Activated B cell treated with CpG ODN at 0.5 μM for 24 hours (primary cell): ENCODE measurements around the gene VWCE. TPM values are rescaled to one million over a fixed set of nuclear protein-coding genes. Genes with fewer than 3 reads are reported as not detected.
"Not testable (repeated sequence)": the region's sequence is repeated elsewhere in the genome, so short reads cannot be mapped to it uniquely, and the experiment has no call there.

Source experiments
- ATAC-seq: fragments of 200-7000 bp; cut with Tn5 transposase; one replicate; pipeline ENCODE4 v1.10.0; 2021; ENCODE audit warnings: low read depth, mild to moderate bottlenecking, moderate library complexity
- CTCF ChIA-PET: fragments of 350-600 bp; sonication (Branson Sonifier 250); formaldehyde crosslinking; loops from one replicate; lab custom pipeline; 2021; ENCODE audit warnings: antibody characterized with exemption; lab: Charles Lee
- POLR2A ChIA-PET: fragments of 350-600 bp; sonication (Branson Sonifier 250); formaldehyde crosslinking; loops from one replicate; lab custom pipeline; 2021; ENCODE audit warnings: antibody characterized with exemption; lab: Charles Lee
- DNase-seq: peaks from one replicate; pipeline ENCODE4 v3.0.0; 2022
- H3K27ac Mint-ChIP-seq: one replicate; pipeline ENCODE4 v1.8.0; 2020; ENCODE audit warnings: mixed read lengths
- H3K27me3 Mint-ChIP-seq: one replicate; pipeline ENCODE4 v1.8.0; 2021; ENCODE audit warnings: mixed read lengths
- H3K36me3 Mint-ChIP-seq: one replicate; pipeline ENCODE4 v1.8.0; 2021; ENCODE audit warnings: low read depth, mixed read lengths
- H3K4me1 Mint-ChIP-seq: one replicate; pipeline ENCODE4 v1.8.0; 2021; ENCODE audit warnings: mixed read lengths
- H3K4me3 Mint-ChIP-seq: one replicate; pipeline ENCODE4 v1.8.0; 2020; ENCODE audit warnings: mild to moderate bottlenecking, mixed read lengths
- H3K9me3 Mint-ChIP-seq: one replicate; pipeline ENCODE4 v1.8.0; 2020; ENCODE audit warnings: mixed read lengths
- intact Hi-C: fragments of 100-400 bp; cut with micrococcal nuclease; formaldehyde crosslinking; loops from one replicate; pipeline ENCODE4 v1.15.1; 2024
- total RNA-seq: library from RNA; stranded (reverse); gene quantifications from 2 replicates; pipeline ENCODE4 v1.2.3, GENCODE V29; 2022

Gene VWCE
- total RNA-seq, 1 donor from 2014 or later = 1.3 TPM

GRCh38 chr11:61222047-61222446 is 73.1 kb downstream of the VWCE start, which contains the start of gene PGA4:
Gene PGA4, plus strand, starts transcription at chr11:61222347. Its CDS starts 54 bp downstream, at chr11:61222401.
- CTCF ChIA-PET, H3K9me3 Mint-ChIP-seq, DNase-seq: not testable (repeated sequence)

GRCh38 chr11:61219016-61219415 is 76.1 kb downstream of the VWCE start:
- intact Hi-C loops, H3K27me3 Mint-ChIP-seq, H3K4me1 Mint-ChIP-seq, CTCF ChIA-PET, H3K9me3 Mint-ChIP-seq, DNase-seq, H3K27ac Mint-ChIP-seq, H3K4me3 Mint-ChIP-seq, POLR2A ChIA-PET, ATAC-seq, H3K36me3 Mint-ChIP-seq: not testable (repeated sequence)

More at GRCh38 chr11:61222047-61222446, 73.1 kb downstream of the VWCE start, which contains the start of gene PGA4:
- ATAC-seq, H3K27me3 Mint-ChIP-seq, H3K36me3 Mint-ChIP-seq, POLR2A ChIA-PET, intact Hi-C loops, H3K27ac Mint-ChIP-seq, H3K4me1 Mint-ChIP-seq, H3K4me3 Mint-ChIP-seq: not testable (repeated sequence)

GRCh38 chr11:61218306-61218705 is 76.8 kb downstream of the VWCE start:
- H3K4me3 Mint-ChIP-seq, ATAC-seq, H3K4me1 Mint-ChIP-seq, H3K27ac Mint-ChIP-seq, H3K27me3 Mint-ChIP-seq, POLR2A ChIA-PET, H3K36me3 Mint-ChIP-seq, H3K9me3 Mint-ChIP-seq, intact Hi-C loops, DNase-seq, CTCF ChIA-PET: not testable (repeated sequence)

GRCh38 chr11:61213711-61214324 is 81.3 kb downstream of the VWCE start:
- H3K27ac Mint-ChIP-seq, POLR2A ChIA-PET, intact Hi-C loops: not testable (repeated sequence)

GRCh38 chr11:61212202-61212601 is 82.9 kb downstream of the VWCE start:
- H3K4me1 Mint-ChIP-seq, ATAC-seq, POLR2A ChIA-PET, H3K36me3 Mint-ChIP-seq, H3K27ac Mint-ChIP-seq, DNase-seq, CTCF ChIA-PET, H3K9me3 Mint-ChIP-seq, H3K4me3 Mint-ChIP-seq, intact Hi-C loops, H3K27me3 Mint-ChIP-seq: not testable (repeated sequence)

More at GRCh38 chr11:61213711-61214324, 81.3 kb downstream of the VWCE start:
- CTCF ChIA-PET, DNase-seq, H3K27me3 Mint-ChIP-seq, H3K4me1 Mint-ChIP-seq, H3K4me3 Mint-ChIP-seq, H3K9me3 Mint-ChIP-seq, ATAC-seq, H3K36me3 Mint-ChIP-seq: not testable (repeated sequence)

GRCh38 chr11:61211327-61211952 is 83.7 kb downstream of the VWCE start:
- intact Hi-C loops, H3K27ac Mint-ChIP-seq, H3K36me3 Mint-ChIP-seq, H3K27me3 Mint-ChIP-seq, POLR2A ChIA-PET, H3K9me3 Mint-ChIP-seq, ATAC-seq, DNase-seq, H3K4me1 Mint-ChIP-seq, H3K4me3 Mint-ChIP-seq, CTCF ChIA-PET: not testable (repeated sequence)

- intact Hi-C loops, POLR2A ChIA-PET, ATAC-seq, H3K27me3 Mint-ChIP-seq, CTCF ChIA-PET, H3K27ac Mint-ChIP-seq, H3K4me3 Mint-ChIP-seq, H3K36me3 Mint-ChIP-seq, DNase-seq, H3K9me3 Mint-ChIP-seq, H3K4me1 Mint-ChIP-seq: not testable (repeated sequence)
Observed at GRCh38 chr11:61210629-61211028, 84.5 kb downstream of the VWCE start.

Other genes with a start within 250 kb of the VWCE start
- gene CD5, start 192.8 kb downstream of the VWCE start, total RNA-seq = 5.2 and 7.1 TPM in 2 replicates
- 14.4 and 18.1 TPM in 2 replicates for gene VPS37C, start 133.9 kb downstream of the VWCE start, total RNA-seq
- gene PGA3, start 91.8 kb downstream of the VWCE start, total RNA-seq = not detected in 2 replicates
- not detected in 2 replicates for gene PGA4, start 73.0 kb downstream of the VWCE start, total RNA-seq
- gene PGA5, start 54.1 kb downstream of the VWCE start, total RNA-seq = not detected in 2 replicates
- gene DDB1, start 37.8 kb upstream of the VWCE start, total RNA-seq = 201 and 218 TPM in 2 replicates
- 59.8 and 63.9 TPM in 2 replicates for gene TKFC, start 37.9 kb upstream of the VWCE start, total RNA-seq
- gene CYB561A3, start 66.6 kb upstream of the VWCE start, total RNA-seq = 397 and 433 TPM in 2 replicates
- 69.7 and 81.2 TPM in 2 replicates for gene TMEM138, start 67.1 kb upstream of the VWCE start, total RNA-seq
- gene TMEM216, start 97.3 kb upstream of the VWCE start, total RNA-seq = 18.4 and 18.7 TPM in 2 replicates
- gene CPSF7, start 134.7 kb upstream of the VWCE start, total RNA-seq = 109 and 124 TPM in 2 replicates
- gene SDHAF2, start 134.8 kb upstream of the VWCE start, total RNA-seq = 51.0 and 51.9 TPM in 2 replicates
- not detected in 2 replicates for gene LRRC10B, start 213.4 kb upstream of the VWCE start, total RNA-seq